ENCODE measurements around the gene ANO4. TPM values are rescaled to one million over a fixed set of nuclear protein-coding genes. Genes with fewer than 3 reads are reported as not detected.

ANO4 gene
- total and polyA plus RNA-seq, 2 of the 8 experiments (the other 6 are each of a cell fraction or from before 2014, with no cell fraction given): 1.1 to 3.4 TPM

DNA sequence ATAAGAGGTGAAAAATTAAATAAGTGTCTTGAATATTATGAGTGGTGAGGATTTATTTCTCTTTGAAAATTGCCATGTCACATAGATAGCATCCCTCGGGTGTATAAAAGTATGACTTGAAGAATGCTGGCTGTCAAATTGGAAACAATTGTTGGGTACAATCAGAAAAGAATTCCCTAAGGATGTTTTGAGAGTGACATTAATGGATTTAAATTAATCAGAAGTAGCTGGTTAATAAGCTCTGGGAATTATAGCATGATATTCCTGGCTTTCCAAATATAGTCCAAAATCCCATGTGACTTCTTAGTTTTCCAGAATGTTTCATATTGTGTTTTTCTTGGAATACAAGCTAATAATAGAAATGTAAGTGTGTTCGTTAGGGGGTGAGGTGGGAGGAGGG lies 196.5 kb downstream of the ANO4 start:
- no peak for TF ChIP-seq RXRA (IDR thresholded peaks at IDR 0.05; ENCODE audit: insufficient read depth, low read depth, low read length)
- TF ChIP-seq CHD1 (IDR thresholded peaks at IDR 0.05; ENCODE audit: low read depth, low read length): no peak
- no peak for TF ChIP-seq ZNF274 (IDR thresholded peaks at IDR 0.05; ENCODE audit: borderline replicate concordance, extremely low read depth, low read length)
- TF ChIP-seq, protein P1, sequence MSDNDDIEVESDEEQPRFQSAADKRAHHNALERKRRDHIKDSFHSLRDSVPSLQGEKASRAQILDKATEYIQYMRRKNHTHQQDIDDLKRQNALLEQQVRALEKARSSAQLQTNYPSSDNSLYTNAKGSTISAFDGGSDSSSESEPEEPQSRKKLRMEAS (IDR thresholded peaks at IDR 0.05): no peak
- TF ChIP-seq CREB1 (IDR thresholded peaks at IDR 0.05): no peak
- no peak for TF ChIP-seq SP1 (IDR thresholded peaks at IDR 0.05; ENCODE audit: low read depth, low read length)
- no peak for TF ChIP-seq NANOG (IDR thresholded peaks at IDR 0.05; ENCODE audit: insufficient read depth, low read depth, low read length, poor library complexity, severe bottlenecking)
- TF ChIP-seq CEBPB (IDR thresholded peaks at IDR 0.05; ENCODE audit: low read depth, low read length): no peak
- no peak for TF ChIP-seq SIX5 (IDR thresholded peaks at IDR 0.05; ENCODE audit: low read depth, low read length)
- no peak for TF ChIP-seq BRCA1 (IDR thresholded peaks at IDR 0.05; ENCODE audit: low read depth, low read length)
- no peak for TF ChIP-seq CHD2 (IDR thresholded peaks at IDR 0.05; ENCODE audit: low read length)
- TF ChIP-seq TBP (IDR thresholded peaks at IDR 0.05; ENCODE audit: low read depth, low read length): no peak
- TF ChIP-seq, protein P2, sequence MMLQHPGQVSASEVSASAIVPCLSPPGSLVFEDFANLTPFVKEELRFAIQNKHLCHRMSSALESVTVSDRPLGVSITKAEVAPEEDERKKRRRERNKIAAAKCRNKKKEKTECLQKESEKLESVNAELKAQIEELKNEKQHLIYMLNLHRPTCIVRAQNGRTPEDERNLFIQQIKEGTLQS (IDR thresholded peaks at IDR 0.05; ENCODE audit: insufficient read depth, low read depth, low read length): no peak
- Histone ChIP-seq H4K20me1 (replicated peaks in 1 of 2; ENCODE audit: control insufficient read depth in 1 of 2, insufficient read depth in 2 of 2, low read length in 2 of 2) (no peaks in the 10 kb centered on the region), H3K4ac (replicated peaks; ENCODE audit: insufficient read length, low read depth, low read length) (no peak overlapping the region), H3K9ac (replicated peaks in 1 of 4; ENCODE audit: extremely low read depth in 1 of 4, low read depth in 3 of 4, low read length in 3 of 4) (no peak overlapping the region), H2BK20ac (ENCODE audit: low read length) (no peak overlapping the region), H3K23me2 (ENCODE audit: low read depth, low read length) (peaks cover 5% of the 10 kb centered on the region), H3K4me1 (replicated peaks in 1 of 4; ENCODE audit: control insufficient read depth in 3 of 4, insufficient read depth in 4 of 4, low read length in 3 of 4) (peaks cover 5 to 18% (median 14%) of the 10 kb centered on the region in 4 experiments; a peak in 6 of 7 replicates), H4K91ac (replicated peaks; ENCODE audit: insufficient read length, low read length) (no peak overlapping the region), H2AFZ (ENCODE audit: low read length) (no peak overlapping the region), H3K79me2 (ENCODE audit: control insufficient read depth in 1 of 2, insufficient read depth in 2 of 2, low read length in 2 of 2) (no peaks in the 10 kb centered on the region), H3K18ac (ENCODE audit: extremely low read depth, low read length) (no peak overlapping the region), H3K23ac (ENCODE audit: insufficient read length) (no peak overlapping the region), H2BK5ac (ENCODE audit: low read depth, low read length) (no peak overlapping the region), H3K27ac (ENCODE audit: low read depth, low read length) (no peak overlapping the region), H3K27me3 (replicated peaks in 1 of 4; ENCODE audit: control insufficient read depth in 3 of 4, extremely low read depth in 1 of 4, insufficient read depth in 3 of 4, low read length in 3 of 4) (no peaks in the 10 kb centered on the region), H3K4me3 (ENCODE audit: extremely low read depth in 1 of 4, insufficient read depth in 2 of 4, low read depth in 3 of 4, low read length in 4 of 4) (no peak overlapping the region), H2BK15ac (ENCODE audit: low read length) (no peak overlapping the region), H3K56ac (replicated peaks; ENCODE audit: insufficient read length, low read depth, low read length) (no peak overlapping the region), H3K14ac (ENCODE audit: insufficient read length) (no peak overlapping the region), H3K4me2 (ENCODE audit: insufficient read depth in 1 of 2, low read depth in 2 of 2, low read length in 2 of 2) (no peak overlapping the region), H3K36me3 (ENCODE audit: control insufficient read depth in 2 of 4, insufficient read depth in 4 of 4, low read length in 3 of 4) (no peaks in the 10 kb centered on the region), H2BK120ac (replicated peaks; ENCODE audit: low read depth, low read length) (no peak overlapping the region), H2BK12ac (ENCODE audit: low read depth, low read length) (no peak overlapping the region), H3K9me3 (ENCODE audit: insufficient read depth in 2 of 2, low read depth in 1 of 2, low read length in 1 of 2) (no peaks in the 10 kb centered on the region; a peak in 1 of 4 replicates), H3K79me1 (ENCODE audit: low read depth, low read length) (no peaks in the 10 kb centered on the region), H4K8ac (ENCODE audit: extremely low read depth, insufficient read depth, low read length) (no peak overlapping the region), H2AK5ac (ENCODE audit: low read depth, low read length) (no peak overlapping the region), H4K5ac (ENCODE audit: insufficient read length, low read depth, low read length) (no peak overlapping the region)
- POLR2A ChIA-PET (ENCODE audit: partially characterized antibody): no interaction called here
- CTCF ChIA-PET (ENCODE audit: partially characterized antibody): interaction anchor here (1.2 kb wide), 1 partner anchor 39 kb away, joined by 3 read pairs; no protein-coding TSS in a partner anchor
- DNase-seq (ENCODE audit: low read depth in 1 of 2, low spot score in 2 of 2) (no peak), FAIRE-seq (no peak)
- 86 to 100% methylated on average over 1 to 2 of the region's 2 CpGs for WGBS, 2 experiments (ENCODE audit: extremely low coverage in 1 of 2, insufficient coverage in 1 of 2, insufficient read length in 1 of 2, insufficient replicate concordance in 2 of 2, low coverage in 1 of 2, low lambda C conversion rate in 2 of 2, missing lambda C conversion rate in 1 of 2)
